MCF 10A (cell line): ENCODE results near the gene CDK18. TPM values are rescaled to one million over a fixed set of nuclear protein-coding genes. Genes with fewer than 3 reads are reported as not detected.

Experiments
- BruUV-seq: library from RNA; stranded (reverse); fragments of 400-500 nt; replicated peaks from 2 replicates; lab custom pipeline; 2021; lab: Mats Ljungman, UMichigan
- CTCF ChIA-PET: fragments of 300-600 bp; sonication (Branson Sonifier 250); formaldehyde crosslinking; extraction: SDS; loops from one replicate; lab custom pipeline; 2021; ENCODE audit warnings: antibody characterized with exemption, inconsistent platforms; lab: Yijun Ruan, JAX
- POLR2A ChIA-PET: fragments of 300-600, 350-650 bp; sonication (Branson Sonifier 250); formaldehyde crosslinking; extraction: SDS; loops from one replicate; lab custom pipeline; 2020; ENCODE audit warnings: antibody characterized with exemption, inconsistent platforms; lab: Yijun Ruan, JAX
- DNase-seq: peaks from one replicate; pipeline ENCODE4 v3.0.0-alpha.2; 2018; ENCODE audit not compliant: unreplicated experiment
- H3K27ac Mint-ChIP-seq: one replicate; pipeline ENCODE4 v1.8.0; 2022; ENCODE audit warnings: mild to moderate bottlenecking, low read depth, mixed read lengths; ENCODE audit not compliant: unreplicated experiment
- H3K27me3 Mint-ChIP-seq: one replicate; pipeline ENCODE4 v1.8.0; 2022; ENCODE audit warnings: mixed read lengths; ENCODE audit not compliant: insufficient read depth, unreplicated experiment
- H3K36me3 Mint-ChIP-seq: one replicate; pipeline ENCODE4 v1.8.0; 2022; ENCODE audit warnings: mild to moderate bottlenecking, moderate library complexity, mixed read lengths; ENCODE audit not compliant: insufficient read depth, unreplicated experiment
- H3K4me1 Mint-ChIP-seq: one replicate; pipeline ENCODE4 v1.8.0; 2022; ENCODE audit warnings: mixed read lengths; ENCODE audit not compliant: insufficient read depth, unreplicated experiment
- H3K4me3 Mint-ChIP-seq: one replicate; pipeline ENCODE4 v1.8.0; 2022; ENCODE audit warnings: mild to moderate bottlenecking, moderate library complexity, mixed read lengths; ENCODE audit not compliant: unreplicated experiment
- H3K9me3 Mint-ChIP-seq: one replicate; pipeline ENCODE4 v1.8.0; 2022; ENCODE audit warnings: mixed read lengths; ENCODE audit not compliant: unreplicated experiment
- CTCF ChIP-seq: fragments of 200-600 bp; IDR thresholded peaks from one replicate; pipeline ENCODE4 v1.8.0; 2022; ENCODE audit warnings: antibody characterized with exemption, mild to moderate bottlenecking; ENCODE audit not compliant: unreplicated experiment
- intact Hi-C: fragments of 100-400 bp; cut with micrococcal nuclease; formaldehyde crosslinking; loops from 2 replicates; pipeline ENCODE4 v1.14.1; 2022
- total RNA-seq: library from RNA; stranded (reverse); gene quantifications from 2 replicates; pipeline ENCODE4 v1.2.3, GENCODE V29; 2022

Gene CDK18
- total RNA-seq, 1 experiment from 2014 or later, result 6.8 TPM

DNA sequence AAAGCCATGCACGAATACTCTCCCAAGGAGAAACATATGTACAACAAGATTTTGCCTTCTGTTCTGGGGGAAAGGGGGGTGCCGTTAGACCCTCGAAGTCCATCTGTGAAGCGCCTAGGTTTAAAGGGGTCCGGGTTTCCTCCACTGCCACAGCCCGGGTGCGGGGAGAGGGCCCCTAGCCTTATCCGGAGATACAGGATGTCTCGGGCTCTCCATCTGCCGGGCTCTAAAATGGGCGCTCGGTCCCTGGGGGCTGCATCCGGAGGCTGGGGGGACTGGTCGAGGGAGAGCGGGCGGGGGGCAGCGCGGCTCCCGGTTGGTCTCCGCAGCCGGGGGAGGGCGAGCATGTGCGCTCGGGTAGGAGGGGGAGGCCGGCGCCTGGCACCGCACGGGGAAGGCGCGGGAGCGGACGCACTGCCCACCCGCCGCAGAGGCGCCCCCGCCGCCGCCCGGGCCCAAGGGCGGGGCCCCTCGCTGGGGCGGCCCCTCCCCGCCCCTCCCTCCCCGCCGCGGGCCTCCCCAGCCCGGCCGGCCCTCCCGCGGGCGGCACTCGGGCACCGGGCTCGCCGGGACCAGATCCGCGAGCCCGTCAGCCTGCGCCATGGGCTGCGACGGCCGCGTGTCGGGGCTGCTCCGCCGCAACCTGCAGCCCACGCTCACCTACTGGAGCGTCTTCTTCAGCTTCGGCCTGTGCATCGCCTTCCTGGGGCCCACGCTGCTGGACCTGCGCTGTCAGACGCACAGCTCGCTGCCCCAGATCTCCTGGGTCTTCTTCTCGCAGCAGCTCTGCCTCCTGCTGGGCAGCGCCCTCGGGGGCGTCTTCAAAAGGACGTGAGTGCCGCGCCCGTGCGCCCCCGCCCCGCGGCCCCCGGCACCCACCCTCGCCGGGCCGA is 64.2 kb downstream of the CDK18 start:
- BruUV-seq, result no TSS peak
- POLR2A ChIA-PET, result interaction anchor here (0.5 kb wide), 1 partner anchor 76 kb away, joined by 3 read pairs; no protein-coding TSS in a partner anchor
- H3K4me3 Mint-ChIP-seq, result peak overlapping the region; percentile 26
- no peaks in the 10 kb centered on the region for H3K4me1 Mint-ChIP-seq
- DNase-seq, result no peak
- H3K27ac Mint-ChIP-seq, result no peak overlapping the region
- CTCF ChIA-PET, result interaction anchor here (0.6 to 5.0 kb wide), 12 partner anchors 17 to 506 kb away, joined by 3 to 40 read pairs (median 5); no protein-coding TSS in a partner anchor
- intact Hi-C loops, result no loop called here
- H3K9me3 Mint-ChIP-seq, result no peaks in the 10 kb centered on the region
- no peaks in the 10 kb centered on the region for H3K36me3 Mint-ChIP-seq
- peaks cover 83% of the 10 kb centered on the region for H3K27me3 Mint-ChIP-seq
- no peak for TF ChIP-seq CTCF

DNA sequence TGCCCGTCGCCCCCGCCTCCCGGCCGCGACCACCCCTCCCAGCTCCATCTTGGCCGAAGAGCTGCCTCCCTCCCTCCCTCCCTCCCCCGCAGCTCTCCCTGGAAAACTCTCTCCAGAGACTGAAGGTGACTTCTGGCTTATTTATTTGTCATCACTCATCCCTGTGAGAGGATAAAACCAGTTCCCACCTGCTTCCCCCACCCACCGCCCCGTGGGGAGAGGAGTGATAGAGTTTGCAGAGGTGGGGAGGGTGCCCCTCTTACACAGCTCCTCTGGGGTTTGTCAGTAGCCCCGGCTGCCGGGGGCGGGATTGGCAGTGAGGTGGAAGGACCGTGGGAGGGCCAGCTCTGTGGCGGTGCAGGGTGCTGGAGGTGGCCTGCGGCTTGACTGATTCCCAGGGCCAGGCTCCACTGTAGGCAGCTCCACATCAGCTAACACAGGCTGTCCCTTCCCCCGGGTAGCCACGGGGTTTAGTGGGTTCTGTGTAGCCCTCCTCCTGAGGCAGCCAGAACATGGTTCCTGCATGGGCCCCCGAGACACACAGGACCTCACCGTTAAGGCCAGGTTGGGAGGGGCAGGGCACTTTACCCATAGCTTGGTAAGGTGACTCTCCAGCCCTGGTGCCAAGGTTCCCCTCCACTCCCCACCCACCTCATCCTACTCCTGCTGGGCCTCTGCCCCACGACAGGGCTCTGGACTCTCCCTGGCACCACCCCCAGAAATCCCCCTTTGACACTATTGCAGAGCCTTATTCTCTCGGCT is 65.1 kb downstream of the CDK18 start:
- no peak for DNase-seq
- ChIA-PET POLR2A (interaction anchor here (0.5 to 0.7 kb wide), 2 partner anchors 25 to 76 kb away, joined by 3 read pairs; no protein-coding TSS in a partner anchor), CTCF (interaction anchor here (0.6 to 5.0 kb wide), 10 partner anchors 18 to 426 kb away, joined by 3 to 40 read pairs (median 5); no protein-coding TSS in a partner anchor)
- Mint-ChIP-seq H3K27me3 (peaks cover 92% of the 10 kb centered on the region), H3K4me1 (no peaks in the 10 kb centered on the region), H3K9me3 (no peaks in the 10 kb centered on the region), H3K4me3 (peak overlapping the region; percentile 26), H3K36me3 (no peaks in the 10 kb centered on the region), H3K27ac (no peak overlapping the region)
- intact Hi-C loops, result no loop called here
- TF ChIP-seq CTCF, result no peak
- no TSS peak for BruUV-seq

- ChIA-PET POLR2A (interaction anchor here (0.7 to 1.4 kb wide), 3 partner anchors 15 to 78 kb away, joined by 3 to 6 read pairs (median 3); no protein-coding TSS in a partner anchor), CTCF (interaction anchor here (0.6 to 5.0 kb wide), 7 partner anchors 27 to 338 kb away, joined by 3 to 40 read pairs (median 6); no protein-coding TSS in a partner anchor)
- Mint-ChIP-seq H3K27ac (no peak overlapping the region), H3K4me1 (no peaks in the 10 kb centered on the region), H3K9me3 (no peaks in the 10 kb centered on the region), H3K27me3 (peaks cover 93% of the 10 kb centered on the region), H3K4me3 (no peak overlapping the region), H3K36me3 (no peaks in the 10 kb centered on the region)
- TF ChIP-seq CTCF, result no peak
- no TSS peak for BruUV-seq
- DNase-seq, result no peak
- intact Hi-C loops, result no loop called here
Measured at GRCh38 chr1:205570173-205570501, 65.7 kb downstream of the CDK18 start.
